ENCODE results near the gene ADTRP. TPM values are rescaled to one million over a fixed set of nuclear protein-coding genes. Genes with fewer than 3 reads are reported as not detected.

Gene ADTRP
- total RNA-seq, 4 donors from 2014 or later: 0.38 to 0.68 (median 0.55) TPM

GRCh38 chr6:11763460-11764249, 14.9 kb downstream of the ADTRP start:
- TF ChIP-seq CTCF (IDR thresholded peaks at IDR 0.05; ENCODE audit: low read depth): no peak

GRCh38 chr6:11762794-11763459, 15.7 kb downstream of the ADTRP start:
- no peak for TF ChIP-seq CTCF (IDR thresholded peaks at IDR 0.05; ENCODE audit: low read depth)

DNA sequence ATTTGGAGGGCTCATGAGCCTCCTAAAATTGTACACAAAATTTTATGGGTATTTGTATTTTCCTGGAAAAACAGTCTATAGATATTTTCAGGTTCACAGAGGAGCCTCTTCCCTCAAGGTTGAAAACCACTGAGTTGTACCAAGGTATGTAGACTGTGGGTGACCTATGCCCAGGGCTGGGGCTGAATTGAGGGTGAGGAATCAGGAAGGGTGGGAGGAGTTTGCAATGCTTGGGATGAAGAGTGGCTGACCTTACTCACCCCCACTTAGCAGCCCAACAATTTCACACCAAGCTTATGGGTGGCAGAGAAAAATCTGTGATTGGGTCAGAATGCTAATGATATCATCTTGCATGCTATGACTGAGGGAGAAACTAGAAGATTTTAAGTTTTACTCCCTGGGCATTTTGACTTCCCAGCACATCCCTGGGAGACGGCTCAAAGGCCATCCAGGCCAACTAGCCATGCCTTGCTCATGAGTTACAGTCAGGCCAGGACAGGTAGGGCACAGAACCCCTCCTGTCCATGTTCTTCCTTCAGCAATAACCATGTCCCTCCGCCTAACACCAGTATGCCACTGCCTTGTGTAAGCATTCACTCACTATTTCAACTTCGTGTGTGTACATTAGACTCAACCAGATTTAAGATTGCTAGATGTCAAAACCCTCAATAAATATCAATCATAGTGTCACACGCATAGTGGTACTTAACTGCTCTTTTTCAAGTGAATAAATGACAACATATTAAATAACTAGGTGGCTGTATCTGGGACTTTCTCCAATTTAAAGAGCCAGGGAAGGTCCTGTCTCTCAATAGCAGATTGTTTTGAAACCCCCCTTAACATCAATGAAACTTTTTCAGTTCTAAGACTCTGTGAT, 16.6 kb downstream of the ADTRP start:
- TF ChIP-seq CTCF (IDR thresholded peaks at IDR 0.05; ENCODE audit: low read depth): no peak

- TF ChIP-seq CTCF (IDR thresholded peaks at IDR 0.05; ENCODE audit: low read depth): no peak
These were observed 18.6 kb downstream of the ADTRP start for GRCh38 chr6:11760015-11760473.

DNA sequence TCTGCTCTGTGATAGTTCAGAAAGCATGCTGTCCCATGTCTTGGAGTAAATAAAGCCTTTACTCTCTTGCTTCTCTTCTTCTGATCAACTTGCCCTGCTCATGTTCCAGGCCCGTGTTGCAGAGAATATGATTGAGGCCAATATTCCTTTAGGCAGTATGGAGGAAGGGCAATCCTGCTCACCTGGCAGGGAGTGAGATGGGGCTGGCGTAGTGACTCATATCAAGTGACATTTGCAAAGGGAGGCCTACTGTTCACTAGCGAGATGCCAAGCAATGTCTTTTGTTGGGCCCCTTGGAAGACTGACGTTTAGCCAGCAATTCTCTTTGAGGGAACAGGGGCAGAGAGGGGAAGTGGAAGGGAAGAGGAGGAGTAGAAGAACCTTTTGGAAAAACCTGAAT, 19.7 kb downstream of the ADTRP start:
- TF ChIP-seq CTCF (IDR thresholded peaks at IDR 0.05; ENCODE audit: low read depth): no peak

GRCh38 chr6:11756726-11757125, 21.9 kb downstream of the ADTRP start:
- no peak for TF ChIP-seq CTCF (IDR thresholded peaks at IDR 0.05; ENCODE audit: low read depth)
